ENCODE measurements around the gene XRCC1. TPM values are rescaled to one million over a fixed set of nuclear protein-coding genes. Genes with fewer than 3 reads are reported as not detected.

The XRCC1 gene
- total RNA-seq, 1 experiment from 2014 or later = 38.0 TPM

- H3K79me2 ChIP-seq (ENCODE audit: insufficient read depth, low read length) = no peaks in the 10 kb centered on the region
- H3K27ac ChIP-seq (ENCODE audit: insufficient read length, low read depth, low read length) = no peak overlapping the region
- no peaks in the 10 kb centered on the region for H4K20me1 ChIP-seq (ENCODE audit: control insufficient read depth, insufficient read depth, insufficient read length)
- no peak overlapping the region for H4K5ac ChIP-seq (ENCODE audit: insufficient read length, low read depth, low read length)
- H3K56ac ChIP-seq (ENCODE audit: insufficient read length, low read depth, low read length) = no peak overlapping the region
- DNase-seq = no peak
- H3K36me3 Mint-ChIP-seq (ENCODE audit: insufficient read depth in 1 of 3, low read depth in 3 of 3) = peaks cover 2 to 22% (median 16%) of the 10 kb centered on the region in 3 experiments; a peak in 4 of 7 replicates
- no peaks in the 10 kb centered on the region for H3K4me1 ChIP-seq (ENCODE audit: insufficient read depth, low read length)
- H2BK20ac ChIP-seq (ENCODE audit: low read depth, low read length, poor library complexity, severe bottlenecking) = no peak overlapping the region
- H3K27me3 ChIP-seq (ENCODE audit: insufficient read depth, low read length) = no peaks in the 10 kb centered on the region
- H3K4me3 Mint-ChIP-seq = no peak overlapping the region
- H2AFZ ChIP-seq (ENCODE audit: low read length) = no peak overlapping the region
- no CpG with 5 or more reads among the region's 1 CpG for WGBS (ENCODE audit: extremely low coverage, insufficient read length, low lambda C conversion rate)
- H3K9me3 ChIP-seq (ENCODE audit: control insufficient read depth, low read depth, low read length) = no peaks in the 10 kb centered on the region
- H3K9ac ChIP-seq (ENCODE audit: extremely low read depth, insufficient read length, low read length) = no peak overlapping the region
- no peak overlapping the region for H3K23ac ChIP-seq (ENCODE audit: insufficient read length, low read depth, low read length)
- H2BK12ac ChIP-seq (ENCODE audit: insufficient read length, low read depth, low read length) = no peak overlapping the region
- no peak for TF ChIP-seq CTCF (conservative IDR thresholded peaks at IDR 0.05)
- no peak overlapping the region for H2BK15ac ChIP-seq (ENCODE audit: low read depth, low read length)
- H3K18ac ChIP-seq (ENCODE audit: insufficient read length, low read depth, low read length) = no peak overlapping the region
- H3K23me2 ChIP-seq (ENCODE audit: insufficient read length, low read depth, low read length, poor library complexity, severe bottlenecking) = peaks cover 5% of the 10 kb centered on the region
- H3K4me2 ChIP-seq (ENCODE audit: insufficient read depth, insufficient read length, low read length) = no peak overlapping the region
- no peaks in the 10 kb centered on the region for H3K79me1 ChIP-seq (ENCODE audit: insufficient read depth, low read depth, low read length, poor library complexity, severe bottlenecking)
- H3K27ac Mint-ChIP-seq = 0 out of 7 replicates have a peak overlapping the region, but pooled peaks of 1 of the 3 experiments have one; percentile 35
- H3T11ph ChIP-seq (ENCODE audit: low read length) = no peak overlapping the region
- no peak overlapping the region for H3K4ac ChIP-seq (ENCODE audit: low read depth, low read length)
- H2BK120ac ChIP-seq (ENCODE audit: low read depth, low read length, poor library complexity, severe bottlenecking) = no peak overlapping the region
- no peak overlapping the region for H2AK5ac ChIP-seq (ENCODE audit: insufficient read length, low read length)
- no peak overlapping the region for H4K91ac ChIP-seq (ENCODE audit: insufficient read length, low read depth, low read length)
- no peak overlapping the region for H3K14ac ChIP-seq (ENCODE audit: insufficient read depth, low read length)
- H3K4me1 Mint-ChIP-seq = peaks cover 14 to 16% of the 10 kb centered on the region in 2 experiments
- no peaks in the 10 kb centered on the region for H3K27me3 Mint-ChIP-seq (ENCODE audit: low read depth)
- H2BK5ac ChIP-seq (ENCODE audit: insufficient read length, low read length) = no peak overlapping the region
- no peaks in the 10 kb centered on the region for H3K9me3 Mint-ChIP-seq
- H4K8ac ChIP-seq (replicated peaks; ENCODE audit: insufficient read length, low read depth, low read length) = no peak overlapping the region
Measured at GRCh38 chr19:43584484-43584883, 9.2 kb upstream of the XRCC1 start.

Measured in H9 (cell line).